ENCODE results near the gene PHACTR1. TPM values are rescaled to one million over a fixed set of nuclear protein-coding genes. Genes with fewer than 3 reads are reported as not detected.

Gene PHACTR1
- total RNA-seq, 1 experiment from 2014 or later, result 0.21 TPM

GRCh38 chr6:13305288-13305687 is 588.7 kb downstream of the PHACTR1 start:
- Mint-ChIP-seq H3K4me3 (ENCODE audit: low read depth, unreplicated experiment) (no peak overlapping the region), H3K9me3 (ENCODE audit: low read depth, unreplicated experiment) (no peaks in the 10 kb centered on the region), H3K4me1 (ENCODE audit: low read depth, unreplicated experiment) (no peaks in the 10 kb centered on the region), H3K36me3 (ENCODE audit: insufficient read depth, unreplicated experiment) (no peaks in the 10 kb centered on the region), H3K27ac (ENCODE audit: unreplicated experiment) (no peak overlapping the region), H3K27me3 (ENCODE audit: unreplicated experiment) (no peaks in the 10 kb centered on the region)
- no TSS peak for BruUV-seq (replicated peaks)
- TF ChIP-seq, protein P1, sequence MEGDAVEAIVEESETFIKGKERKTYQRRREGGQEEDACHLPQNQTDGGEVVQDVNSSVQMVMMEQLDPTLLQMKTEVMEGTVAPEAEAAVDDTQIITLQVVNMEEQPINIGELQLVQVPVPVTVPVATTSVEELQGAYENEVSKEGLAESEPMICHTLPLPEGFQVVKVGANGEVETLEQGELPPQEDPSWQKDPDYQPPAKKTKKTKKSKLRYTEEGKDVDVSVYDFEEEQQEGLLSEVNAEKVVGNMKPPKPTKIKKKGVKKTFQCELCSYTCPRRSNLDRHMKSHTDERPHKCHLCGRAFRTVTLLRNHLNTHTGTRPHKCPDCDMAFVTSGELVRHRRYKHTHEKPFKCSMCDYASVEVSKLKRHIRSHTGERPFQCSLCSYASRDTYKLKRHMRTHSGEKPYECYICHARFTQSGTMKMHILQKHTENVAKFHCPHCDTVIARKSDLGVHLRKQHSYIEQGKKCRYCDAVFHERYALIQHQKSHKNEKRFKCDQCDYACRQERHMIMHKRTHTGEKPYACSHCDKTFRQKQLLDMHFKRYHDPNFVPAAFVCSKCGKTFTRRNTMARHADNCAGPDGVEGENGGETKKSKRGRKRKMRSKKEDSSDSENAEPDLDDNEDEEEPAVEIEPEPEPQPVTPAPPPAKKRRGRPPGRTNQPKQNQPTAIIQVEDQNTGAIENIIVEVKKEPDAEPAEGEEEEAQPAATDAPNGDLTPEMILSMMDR (IDR thresholded peaks at IDR 0.05; ENCODE audit: unreplicated experiment), result no peak
- intact Hi-C loops (cut with micrococcal nuclease; ENCODE audit: unreplicated experiment), result no loop called here
- DNase-seq, result no peak
- CTCF ChIA-PET, result interaction anchor here (0.6 kb wide), 1 partner anchor 17 kb away, joined by 4 read pairs; no protein-coding TSS in a partner anchor

DNA sequence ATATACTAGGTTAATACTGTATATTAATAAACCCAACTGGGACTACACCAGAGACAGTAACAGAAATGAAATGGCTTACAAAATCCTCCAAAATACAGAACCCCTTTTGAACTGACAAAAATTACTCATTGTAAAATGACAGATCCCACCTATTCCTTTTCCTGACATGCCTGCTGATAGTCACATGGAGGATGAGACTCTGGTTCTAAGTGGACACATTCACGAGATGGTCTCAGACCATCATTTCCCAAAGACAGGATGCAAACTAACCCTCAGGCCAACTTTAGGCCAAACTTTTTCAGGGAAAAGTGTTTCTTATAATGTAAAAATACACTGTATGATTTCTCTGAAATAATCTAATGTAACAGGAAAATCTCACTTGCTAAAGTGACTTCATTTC is 589.2 kb downstream of the PHACTR1 start:
- no TSS peak for BruUV-seq (replicated peaks)
- CTCF ChIA-PET, result no interaction called here
- H3K4me3 Mint-ChIP-seq (ENCODE audit: low read depth, unreplicated experiment), result no peak overlapping the region
- H3K9me3 Mint-ChIP-seq (ENCODE audit: low read depth, unreplicated experiment), result no peaks in the 10 kb centered on the region
- H3K4me1 Mint-ChIP-seq (ENCODE audit: low read depth, unreplicated experiment), result no peaks in the 10 kb centered on the region
- DNase-seq, result no peak
- TF ChIP-seq, protein P1 (IDR thresholded peaks at IDR 0.05; ENCODE audit: unreplicated experiment), result no peak
- no peaks in the 10 kb centered on the region for H3K27me3 Mint-ChIP-seq (ENCODE audit: unreplicated experiment)
- intact Hi-C loops (cut with micrococcal nuclease; ENCODE audit: unreplicated experiment), result no loop called here
- H3K36me3 Mint-ChIP-seq (ENCODE audit: insufficient read depth, unreplicated experiment), result no peaks in the 10 kb centered on the region
- no peak overlapping the region for H3K27ac Mint-ChIP-seq (ENCODE audit: unreplicated experiment)

DNA sequence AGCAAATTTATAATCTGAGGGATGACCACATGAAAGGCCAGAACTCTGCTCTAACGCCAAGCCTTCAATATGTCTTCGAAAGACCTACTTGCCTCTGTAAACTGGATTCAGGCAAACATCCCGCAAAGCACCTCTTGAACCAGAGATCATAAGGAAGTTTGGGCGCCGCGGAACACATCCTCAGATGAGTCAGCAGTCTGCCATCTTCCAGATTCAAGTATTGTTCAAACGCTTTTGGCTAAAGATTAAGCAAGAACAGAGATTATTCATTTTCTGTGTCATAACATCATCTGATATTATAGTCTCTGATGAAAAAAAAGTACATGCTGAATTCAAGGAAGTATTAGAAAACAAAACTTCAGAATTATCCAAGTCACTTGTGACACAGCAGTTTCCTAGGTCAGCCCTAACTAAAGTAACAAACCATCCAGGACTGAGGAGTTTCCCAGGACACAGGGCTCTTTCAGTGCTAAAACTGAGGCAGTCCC is 591.0 kb downstream of the PHACTR1 start:
- Mint-ChIP-seq H3K27ac (ENCODE audit: unreplicated experiment) (no peak overlapping the region), H3K36me3 (ENCODE audit: insufficient read depth, unreplicated experiment) (no peaks in the 10 kb centered on the region), H3K27me3 (ENCODE audit: unreplicated experiment) (no peaks in the 10 kb centered on the region), H3K4me1 (ENCODE audit: low read depth, unreplicated experiment) (no peaks in the 10 kb centered on the region), H3K4me3 (ENCODE audit: low read depth, unreplicated experiment) (no peak overlapping the region), H3K9me3 (ENCODE audit: low read depth, unreplicated experiment) (no peaks in the 10 kb centered on the region)
- DNase-seq, result no peak
- TF ChIP-seq, protein P1 (IDR thresholded peaks at IDR 0.05; ENCODE audit: unreplicated experiment), result no peak
- BruUV-seq (replicated peaks), result no TSS peak
- CTCF ChIA-PET, result no interaction called here
- intact Hi-C loops (cut with micrococcal nuclease; ENCODE audit: unreplicated experiment), result no loop called here

DNA sequence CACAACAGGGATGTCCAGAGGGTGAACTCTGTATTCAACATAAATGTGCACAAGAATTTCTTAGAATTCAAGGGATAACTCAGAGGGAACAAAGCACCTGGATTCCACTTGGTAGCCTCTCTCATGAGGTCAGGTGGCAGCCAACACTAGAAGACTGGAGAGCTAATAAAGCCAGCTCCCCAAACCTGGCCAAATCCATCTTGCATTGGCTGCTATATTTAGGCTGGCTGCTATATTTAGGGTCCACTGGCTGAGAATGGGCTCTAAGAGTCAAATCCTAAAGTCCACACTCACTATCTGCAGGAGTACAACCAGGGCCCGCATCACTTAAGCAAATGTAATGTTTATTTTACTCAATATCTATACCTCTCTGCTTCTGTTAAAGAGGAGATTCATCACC is 591.8 kb downstream of the PHACTR1 start:
- no peak overlapping the region for H3K27ac Mint-ChIP-seq (ENCODE audit: unreplicated experiment)
- H3K9me3 Mint-ChIP-seq (ENCODE audit: low read depth, unreplicated experiment), result no peaks in the 10 kb centered on the region
- no TSS peak for BruUV-seq (replicated peaks)
- intact Hi-C loops (cut with micrococcal nuclease; ENCODE audit: unreplicated experiment), result no loop called here
- H3K4me1 Mint-ChIP-seq (ENCODE audit: low read depth, unreplicated experiment), result no peaks in the 10 kb centered on the region
- CTCF ChIA-PET, result interaction anchor here (0.6 kb wide), 1 partner anchor 11 kb away, joined by 5 read pairs; no protein-coding TSS in a partner anchor
- no peak overlapping the region for H3K4me3 Mint-ChIP-seq (ENCODE audit: low read depth, unreplicated experiment)
- no peaks in the 10 kb centered on the region for H3K36me3 Mint-ChIP-seq (ENCODE audit: insufficient read depth, unreplicated experiment)
- no peak for DNase-seq
- no peaks in the 10 kb centered on the region for H3K27me3 Mint-ChIP-seq (ENCODE audit: unreplicated experiment)
- TF ChIP-seq, protein P1 (IDR thresholded peaks at IDR 0.05; ENCODE audit: unreplicated experiment), result no peak

All from Calu3 (cell line).